ENCODE measurements around the gene CASS4.

DNA sequence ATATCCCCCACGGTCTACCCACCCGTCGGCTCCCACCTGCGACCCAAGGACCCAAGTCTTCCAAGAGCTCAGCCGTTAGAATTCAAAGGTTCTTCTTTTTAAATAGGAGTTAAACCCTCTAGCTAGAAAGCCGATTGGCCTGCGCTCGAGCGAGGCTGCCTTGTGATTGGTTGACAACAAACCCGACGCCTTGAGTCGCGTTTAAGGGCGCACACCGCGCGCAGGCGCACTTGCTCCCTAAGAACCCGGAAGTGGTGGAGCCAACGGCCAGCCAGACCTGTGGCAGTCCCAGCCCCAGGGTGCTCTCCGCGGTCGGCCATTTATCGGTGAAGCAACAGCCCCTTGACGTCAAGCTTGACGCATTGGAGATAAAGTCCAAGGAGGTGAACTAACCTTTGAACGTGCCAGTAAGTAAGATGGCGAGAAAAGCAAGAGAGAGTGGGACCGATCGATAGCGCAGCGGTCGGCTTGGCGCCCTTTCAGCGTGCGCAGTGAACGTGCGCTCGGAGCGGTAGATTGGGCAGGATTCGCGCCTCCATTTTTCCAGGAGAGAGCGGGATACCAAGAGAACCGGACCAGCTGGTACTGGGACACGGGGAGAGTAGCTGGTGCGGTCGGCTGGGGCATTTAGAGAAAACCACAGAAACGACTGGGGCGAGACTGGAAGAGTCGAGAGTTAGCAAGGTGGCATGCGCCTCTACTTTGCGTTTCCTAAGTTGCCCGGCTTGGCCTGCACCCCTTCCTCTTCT is 19.8 kb upstream of the CASS4 start, which contains the start of the genes AURKA and CSTF1:
- TF ChIP-seq ZFX (IDR thresholded peaks at IDR 0.05) (peak; percentile 75; the same call in 1 of the 2 replicates), CTCF (IDR thresholded peaks at IDR 0.05 in 2 of 3, conservative IDR thresholded peaks at IDR 0.05 in 1 of 3; ENCODE audit: borderline replicate concordance in 1 of 3, insufficient read depth in 1 of 3, low read depth in 2 of 3, low read length in 2 of 3) (no peak), EZH2phosphoT487 (IDR thresholded peaks at IDR 0.05; ENCODE audit: borderline replicate concordance) (no peak), ATF3 (IDR thresholded peaks at IDR 0.05) (no peak), POLR2A (IDR thresholded peaks at IDR 0.05; ENCODE audit: borderline replicate concordance, extremely low read depth, insufficient read depth, insufficient read length) (peak; percentile 19), JUND (IDR thresholded peaks at IDR 0.05) (no peak), SP1 (IDR thresholded peaks at IDR 0.05; ENCODE audit: low read depth) (peak; percentile 85), REST (IDR thresholded peaks at IDR 0.05; ENCODE audit: low read depth) (no peak), SIN3A (IDR thresholded peaks at IDR 0.05; ENCODE audit: low read depth) (peak; percentile 92), EZH2 (IDR thresholded peaks at IDR 0.05) (no peak), YY1 (IDR thresholded peaks at IDR 0.05; ENCODE audit: extremely low read depth, insufficient replicate concordance, low read depth, low read length) (peak; percentile 96), RAD21 (IDR thresholded peaks at IDR 0.05; ENCODE audit: low read depth) (no peak)
- TF ChIP-seq, protein P1, sequence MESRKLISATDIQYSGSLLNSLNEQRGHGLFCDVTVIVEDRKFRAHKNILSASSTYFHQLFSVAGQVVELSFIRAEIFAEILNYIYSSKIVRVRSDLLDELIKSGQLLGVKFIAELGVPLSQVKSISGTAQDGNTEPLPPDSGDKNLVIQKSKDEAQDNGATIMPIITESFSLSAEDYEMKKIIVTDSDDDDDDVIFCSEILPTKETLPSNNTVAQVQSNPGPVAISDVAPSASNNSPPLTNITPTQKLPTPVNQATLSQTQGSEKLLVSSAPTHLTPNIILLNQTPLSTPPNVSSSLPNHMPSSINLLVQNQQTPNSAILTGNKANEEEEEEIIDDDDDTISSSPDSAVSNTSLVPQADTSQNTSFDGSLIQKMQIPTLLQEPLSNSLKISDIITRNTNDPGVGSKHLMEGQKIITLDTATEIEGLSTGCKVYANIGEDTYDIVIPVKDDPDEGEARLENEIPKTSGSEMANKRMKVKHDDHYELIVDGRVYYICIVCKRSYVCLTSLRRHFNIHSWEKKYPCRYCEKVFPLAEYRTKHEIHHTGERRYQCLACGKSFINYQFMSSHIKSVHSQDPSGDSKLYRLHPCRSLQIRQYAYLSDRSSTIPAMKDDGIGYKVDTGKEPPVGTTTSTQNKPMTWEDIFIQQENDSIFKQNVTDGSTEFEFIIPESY (IDR thresholded peaks at IDR 0.05; ENCODE audit: extremely low read depth, insufficient replicate concordance, low read length): no peak
- TF ChIP-seq, protein P2, sequence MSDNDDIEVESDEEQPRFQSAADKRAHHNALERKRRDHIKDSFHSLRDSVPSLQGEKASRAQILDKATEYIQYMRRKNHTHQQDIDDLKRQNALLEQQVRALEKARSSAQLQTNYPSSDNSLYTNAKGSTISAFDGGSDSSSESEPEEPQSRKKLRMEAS (IDR thresholded peaks at IDR 0.05): peak; percentile 87

Measured in HCT116 (cell line).